NCI-H2081 treated with DMSO at 0.1 percent for 48 hours (cell line): ENCODE data around the gene TGM4.
"Not testable (repeated sequence)": the region's sequence is repeated elsewhere in the genome, so short reads cannot be mapped to it uniquely, and the experiment has no call there.

Source experiments
- DNase-seq: peaks from one replicate; lab custom pipeline; 2025; lab: John Stamatoyannopoulos, UW

Gene TGM4

GRCh38 chr3:44915702-44916438 is 41.5 kb downstream of the TGM4 start:
- DNase-seq: no peak

- no peak for DNase-seq
These were observed 43.7 kb downstream of the TGM4 start for GRCh38 chr3:44918087-44918486.

- DNase-seq: no peak
These were observed 44.2 kb downstream of the TGM4 start for GRCh38 chr3:44918581-44918980.

GRCh38 chr3:44920081-44920480 is 45.7 kb downstream of the TGM4 start:
- no peak for DNase-seq

GRCh38 chr3:44923632-44924456 is 49.4 kb downstream of the TGM4 start:
- DNase-seq: no peak

GRCh38 chr3:44924457-44925084 is 50.2 kb downstream of the TGM4 start:
- DNase-seq: no peak

GRCh38 chr3:44926172-44926571 is 51.8 kb downstream of the TGM4 start:
- DNase-seq: no peak

GRCh38 chr3:44926921-44927320 is 52.5 kb downstream of the TGM4 start:
- no peak for DNase-seq

GRCh38 chr3:44927371-44927770 is 53.0 kb downstream of the TGM4 start:
- DNase-seq: no peak

- no peak for DNase-seq
These were observed 55.4 kb downstream of the TGM4 start for GRCh38 chr3:44929782-44930181.

GRCh38 chr3:44930911-44931310 is 56.5 kb downstream of the TGM4 start:
- no peak for DNase-seq

GRCh38 chr3:44931791-44932190 is 57.4 kb downstream of the TGM4 start:
- no peak for DNase-seq

GRCh38 chr3:44932271-44932670 is 57.9 kb downstream of the TGM4 start:
- no peak for DNase-seq

GRCh38 chr3:44932986-44933944 is 58.9 kb downstream of the TGM4 start:
- no peak for DNase-seq

GRCh38 chr3:44939581-44940036 is 65.2 kb downstream of the TGM4 start:
- no peak for DNase-seq

- no peak for DNase-seq
These were observed 68.0 kb downstream of the TGM4 start for GRCh38 chr3:44942202-44942921.

- DNase-seq: no peak
These were observed 73.8 kb downstream of the TGM4 start for GRCh38 chr3:44948239-44948638.

GRCh38 chr3:44949770-44950169 is 75.4 kb downstream of the TGM4 start:
- not testable (repeated sequence) for DNase-seq

- DNase-seq: no peak
These were observed 75.9 kb downstream of the TGM4 start for GRCh38 chr3:44950275-44950734.

GRCh38 chr3:44952689-44953088 is 78.3 kb downstream of the TGM4 start:
- no peak for DNase-seq

GRCh38 chr3:44954304-44954703 is 79.9 kb downstream of the TGM4 start:
- DNase-seq: no peak
